EL (cell line): ENCODE results near the gene NFX1.

Experiments used
- DNase-seq: peaks from one replicate; pipeline ENCODE4 v3.0.0-alpha.2; 2016

Gene NFX1

GRCh38 chr9:33290247-33291030 lies at the start of gene NFX1:
TSS of gene NFX1 (plus strand) at chr9:33290516. CDS start at chr9:33290573, 57 bp downstream.
- DNase-seq = peak; percentile 99

GRCh38 chr9:33241298-33241697 lies 49.0 kb upstream of the NFX1 start:
- DNase-seq = no peak

- no peak for DNase-seq
Observed at GRCh38 chr9:33242609-33243134, 47.6 kb upstream of the NFX1 start.

GRCh38 chr9:33244137-33244784 lies 46.1 kb upstream of the NFX1 start:
- no peak for DNase-seq

- no peak for DNase-seq
Observed at GRCh38 chr9:33245341-33245740, 45.0 kb upstream of the NFX1 start.

- no peak for DNase-seq
Observed at GRCh38 chr9:33246269-33246860, 44.0 kb upstream of the NFX1 start.

- DNase-seq = no peak
Observed at GRCh38 chr9:33248606-33249005, 41.7 kb upstream of the NFX1 start.

- DNase-seq = no peak
Observed at GRCh38 chr9:33249087-33249658, 41.1 kb upstream of the NFX1 start.

GRCh38 chr9:33249983-33250382 lies 40.3 kb upstream of the NFX1 start:
- no peak for DNase-seq

- DNase-seq = peak; percentile 57
Observed at GRCh38 chr9:33250458-33250995, 39.8 kb upstream of the NFX1 start.

GRCh38 chr9:33254211-33254610 lies 36.1 kb upstream of the NFX1 start:
- no peak for DNase-seq

GRCh38 chr9:33255014-33255413 lies 35.3 kb upstream of the NFX1 start:
- DNase-seq = no peak

- DNase-seq = no peak
Observed at GRCh38 chr9:33255471-33255870, 34.8 kb upstream of the NFX1 start.

- DNase-seq = no peak
Observed at GRCh38 chr9:33256236-33256635, 34.1 kb upstream of the NFX1 start.

- no peak for DNase-seq
Observed at GRCh38 chr9:33257276-33257675, 33.0 kb upstream of the NFX1 start.

GRCh38 chr9:33260372-33260771 lies 29.9 kb upstream of the NFX1 start:
- no peak for DNase-seq

- peak; percentile 44 for DNase-seq
Observed at GRCh38 chr9:33263131-33264002, 26.9 kb upstream of the NFX1 start.

GRCh38 chr9:33264003-33264472 lies 26.3 kb upstream of the NFX1 start:
- peak; percentile 39 for DNase-seq

GRCh38 chr9:33264473-33265177 lies 25.7 kb upstream of the NFX1 start, which contains the start of the genes BAG1 and CHMP5:
TSS of gene BAG1 (minus strand) at chr9:33264708.
TSS of gene CHMP5 (plus strand) at chr9:33265049. CDS start at chr9:33265079, 30 bp downstream.
- DNase-seq = peak; percentile 100

- DNase-seq = peak; percentile 15
Observed at GRCh38 chr9:33265211-33265865, 25.0 kb upstream of the NFX1 start.
